H1 (cell line): ENCODE results near the gene ACTN4. TPM values are rescaled to one million over a fixed set of nuclear protein-coding genes. Genes with fewer than 3 reads are reported as not detected.
A peak's percentile ranks its signal among the peaks of the same experiment; 100 is the strongest.

ENCODE experiments used
- CTCF ChIA-PET: fragments of 300-600 bp; sonication (Branson Sonifier 250); formaldehyde crosslinking; loops from one replicate; lab custom pipeline; 2021; ENCODE audit not compliant: partially characterized antibody; lab: Charles Lee
- POLR2A ChIA-PET: fragments of 300-600 bp; sonication (Branson Sonifier 250); formaldehyde crosslinking; loops from one replicate; lab custom pipeline; 2021; ENCODE audit warnings: inconsistent platforms; ENCODE audit not compliant: partially characterized antibody; lab: Charles Lee
- DNase-seq, 2 experiments: peaks; one replicate each; pipeline versions ENCODE4 v3.0.0 to v3.0.0-alpha.2; 2010 to 2022; ENCODE audit warnings: low spot score in 2 of 2, low read depth in 1 of 2, mixed read lengths in 1 of 2
- FAIRE-seq: peaks from 2 replicates; lab custom pipeline; 2011; peaks lifted over from hg19 to GRCh38; lab: Jason Lieb, UNC
- H2AFZ ChIP-seq: 2 replicates; pipeline ENCODE4 v1.8.1; 2012; ENCODE audit warnings: low read length, inconsistent platforms
- H2AK5ac ChIP-seq: 2 replicates; pipeline ENCODE4 v1.6.1; 2013; ENCODE audit warnings: low read depth, low read length
- H2BK120ac ChIP-seq: replicated peaks from 2 replicates; pipeline ENCODE3; 2013; ENCODE audit warnings: low read depth, low read length, inconsistent platforms
- H2BK12ac ChIP-seq: 2 replicates; pipeline ENCODE4 v1.6.1; 2013; ENCODE audit warnings: low read depth, low read length
- H2BK15ac ChIP-seq: 2 replicates; pipeline ENCODE4 v1.6.1; 2013; ENCODE audit warnings: low read length
- H2BK20ac ChIP-seq: 2 replicates; pipeline ENCODE4 v1.6.1; 2013; ENCODE audit warnings: low read length
- H2BK5ac ChIP-seq: 2 replicates; pipeline ENCODE4 v1.6.1; 2013; ENCODE audit warnings: low read depth, low read length
- H3K14ac ChIP-seq: 2 replicates; pipeline ENCODE4 v1.6.1; 2013; ENCODE audit warnings: inconsistent platforms; ENCODE audit not compliant: insufficient read length
- H3K18ac ChIP-seq: 2 replicates; pipeline ENCODE4 v1.6.1; 2013; ENCODE audit warnings: low read length; ENCODE audit errors: extremely low read depth
- H3K23ac ChIP-seq: 2 replicates; pipeline ENCODE4 v1.6.1; 2013; ENCODE audit warnings: inconsistent platforms; ENCODE audit not compliant: insufficient read length
- H3K23me2 ChIP-seq: 2 replicates; pipeline ENCODE4 v1.6.1; 2013; ENCODE audit warnings: low read depth, low read length
- H3K27ac ChIP-seq: 2 replicates; pipeline ENCODE4 v1.6.1; 2011; ENCODE audit warnings: low read depth, low read length, inconsistent platforms
- H3K27me3 ChIP-seq, 4 experiments: replicated peaks in 1 of 4; 1 replicate in 1 of 4; 2 replicates in 3 of 4; pipeline versions ENCODE4 v1.6.1 to v1.8.1; 2011 to 2013; ENCODE audit warnings: low read length in 3 of 4, mild to moderate bottlenecking in 3 of 4, inconsistent platforms in 2 of 4, mixed read lengths in 2 of 4, moderate library complexity in 1 of 4; ENCODE audit not compliant: control insufficient read depth in 3 of 4, insufficient read depth in 3 of 4; ENCODE audit errors: extremely low read depth in 1 of 4
- H3K36me3 ChIP-seq, 4 experiments: 2 replicates each; pipeline versions ENCODE4 v1.6.1 to v1.8.1; 2011 to 2013; ENCODE audit warnings: mild to moderate bottlenecking in 4 of 4, low read length in 3 of 4, moderate library complexity in 2 of 4, control low read depth in 1 of 4, inconsistent platforms in 1 of 4; ENCODE audit not compliant: insufficient read depth in 4 of 4, control insufficient read depth in 2 of 4
- H3K4ac ChIP-seq: replicated peaks from 2 replicates; pipeline ENCODE3; 2013; ENCODE audit warnings: low read length, low read depth, mixed read lengths, inconsistent platforms; ENCODE audit not compliant: insufficient read length
- H3K4me1 ChIP-seq, 4 experiments: replicated peaks in 1 of 4; 1 replicate in 1 of 4; 2 replicates in 3 of 4; pipeline versions ENCODE4 v1.6.1 to v1.8.1; 2011 to 2013; ENCODE audit warnings: low read length in 3 of 4, inconsistent platforms in 2 of 4, mixed read lengths in 1 of 4; ENCODE audit not compliant: insufficient read depth in 4 of 4, control insufficient read depth in 3 of 4
- H3K4me2 ChIP-seq, 2 experiments: 2 replicates each; pipeline versions ENCODE4 v1.6.1 to v1.8.1; 2011 to 2013; ENCODE audit warnings: low read depth in 2 of 2, low read length in 2 of 2, control low read depth in 1 of 2, inconsistent platforms in 1 of 2, mild to moderate bottlenecking in 1 of 2; ENCODE audit not compliant: insufficient read depth in 1 of 2
- H3K4me3 ChIP-seq, 4 experiments: fragments of 200-600, 300-600 bp in 1 of 4; sonication (generic), shearing (Covaris generic), sonication (Bioruptor Twin) in 1 of 4; 2 replicates each; pipeline versions ENCODE4 v1.5.1 to v1.8.1; 2011 to 2016; ENCODE audit warnings: low read length in 4 of 4, low read depth in 3 of 4, control low read depth in 2 of 4, inconsistent platforms in 2 of 4, mild to moderate bottlenecking in 2 of 4, mixed read lengths in 1 of 4, moderate library complexity in 1 of 4; ENCODE audit not compliant: insufficient read depth in 2 of 4; ENCODE audit errors: extremely low read depth in 1 of 4
- H3K56ac ChIP-seq: replicated peaks from 2 replicates; pipeline ENCODE3; 2013; ENCODE audit warnings: low read depth, mild to moderate bottlenecking, mixed read lengths, low read length, inconsistent platforms; ENCODE audit not compliant: insufficient read length
- H3K79me1 ChIP-seq: 2 replicates; pipeline ENCODE4 v1.6.1; 2013; ENCODE audit warnings: low read depth, low read length, control low read depth
- H3K79me2 ChIP-seq, 2 experiments: 2 replicates each; pipeline versions ENCODE4 v1.6.1 to v1.8.1; 2012 to 2013; ENCODE audit warnings: low read length in 2 of 2, mild to moderate bottlenecking in 2 of 2, inconsistent platforms in 1 of 2; ENCODE audit not compliant: insufficient read depth in 2 of 2, control insufficient read depth in 1 of 2
- H3K9ac ChIP-seq, 4 experiments: replicated peaks in 1 of 4; 1 replicate in 1 of 4; 2 replicates in 3 of 4; pipeline versions ENCODE4 v1.6.1 to v1.8.1; 2011 to 2013; ENCODE audit warnings: low read depth in 3 of 4, low read length in 3 of 4, control low read depth in 2 of 4, mild to moderate bottlenecking in 2 of 4, moderate library complexity in 2 of 4, inconsistent platforms in 1 of 4; ENCODE audit errors: extremely low read depth in 1 of 4
- H3K9me3 ChIP-seq, 2 experiments: 2 replicates each; pipeline versions ENCODE4 v1.6.1 to v1.8.1; 2012 to 2013; ENCODE audit warnings: mild to moderate bottlenecking in 2 of 2, moderate library complexity in 2 of 2, control low read depth in 1 of 2, inconsistent platforms in 1 of 2, low read depth in 1 of 2, low read length in 1 of 2, mixed read lengths in 1 of 2; ENCODE audit not compliant: insufficient read depth in 2 of 2
- H4K20me1 ChIP-seq, 2 experiments: replicated peaks in 1 of 2; 2 replicates each; pipeline versions ENCODE3 to v1.8.1; 2011 to 2013; ENCODE audit warnings: inconsistent platforms in 2 of 2, low read length in 2 of 2, mild to moderate bottlenecking in 1 of 2; ENCODE audit not compliant: insufficient read depth in 2 of 2, control insufficient read depth in 1 of 2
- H4K5ac ChIP-seq: 2 replicates; pipeline ENCODE4 v1.6.1; 2013; ENCODE audit warnings: low read length, low read depth, mixed read lengths, inconsistent platforms; ENCODE audit not compliant: insufficient read length
- H4K8ac ChIP-seq: 2 replicates; pipeline ENCODE4 v1.8.0; 2013; ENCODE audit warnings: mild to moderate bottlenecking, moderate library complexity, low read length, inconsistent platforms; ENCODE audit not compliant: insufficient read depth; ENCODE audit errors: extremely low read depth
- H4K91ac ChIP-seq: replicated peaks from 2 replicates; pipeline ENCODE3; 2013; ENCODE audit warnings: low read length, mixed read lengths, inconsistent platforms; ENCODE audit not compliant: insufficient read length
- POLR2AphosphoS5 ChIP-seq: IDR thresholded peaks from 2 replicates; pipeline ENCODE4 v1.6.1; 2011; ENCODE audit warnings: low read depth, low read length
- WGBS, 2 experiments: shearing (Covaris generic) in 1 of 2; methylation state at CpG; one replicate each; pipeline versions ENCODE4 v1.1.6 to v1.1.7; 2013 to 2015; ENCODE audit warnings: low lambda C conversion rate in 2 of 2, mixed read lengths in 2 of 2, inconsistent platforms in 1 of 2, low coverage in 1 of 2, missing lambda C conversion rate in 1 of 2; ENCODE audit not compliant: insufficient replicate concordance in 2 of 2, insufficient coverage in 1 of 2, insufficient read length in 1 of 2; ENCODE audit errors: extremely low coverage in 1 of 2, missing lambda C conversion rate in 1 of 2; 5-methylcytosine and 5-hydroxymethylcytosine counted together
- polyA plus RNA-seq, 7 experiments: library from polyadenylated mRNA; depleted of rRNA in 3 of 7; stranded (reverse) in 5 of 7; unstranded in 2 of 7; fragments of >200 nt in 5 of 7; fragments of 200-250 nt in 2 of 7; gene quantifications; 1 replicate in 5 of 7; 2 replicates in 1 of 7; 4 replicates in 1 of 7; pipeline versions ENCODE4 v1.2.1 to v1.2.3, GENCODE V29; 2011 to 2013; ENCODE audit warnings: missing spikeins in 2 of 7, mixed read lengths in 2 of 7
- total RNA-seq: library from RNA; stranded (reverse); fragmentation: NEBNext Ultra II Directional; extraction: Animal tissue kit (Norgen Biotek cat#: 25700); gene quantifications from 2 replicates; pipeline ENCODE4 v1.2.1, GENCODE V29; 2021
- TF ChIP-seq, protein P1 (sequence below): IDR thresholded peaks from 2 replicates; pipeline ENCODE4 v1.6.1; 2012; ENCODE audit warnings: low read length, inconsistent platforms

ACTN4 gene
- total and polyA plus RNA-seq, 2 of the 8 experiments (the other 6 are each of a cell fraction or from before 2014, with no cell fraction given): 211 to 520 TPM

DNA sequence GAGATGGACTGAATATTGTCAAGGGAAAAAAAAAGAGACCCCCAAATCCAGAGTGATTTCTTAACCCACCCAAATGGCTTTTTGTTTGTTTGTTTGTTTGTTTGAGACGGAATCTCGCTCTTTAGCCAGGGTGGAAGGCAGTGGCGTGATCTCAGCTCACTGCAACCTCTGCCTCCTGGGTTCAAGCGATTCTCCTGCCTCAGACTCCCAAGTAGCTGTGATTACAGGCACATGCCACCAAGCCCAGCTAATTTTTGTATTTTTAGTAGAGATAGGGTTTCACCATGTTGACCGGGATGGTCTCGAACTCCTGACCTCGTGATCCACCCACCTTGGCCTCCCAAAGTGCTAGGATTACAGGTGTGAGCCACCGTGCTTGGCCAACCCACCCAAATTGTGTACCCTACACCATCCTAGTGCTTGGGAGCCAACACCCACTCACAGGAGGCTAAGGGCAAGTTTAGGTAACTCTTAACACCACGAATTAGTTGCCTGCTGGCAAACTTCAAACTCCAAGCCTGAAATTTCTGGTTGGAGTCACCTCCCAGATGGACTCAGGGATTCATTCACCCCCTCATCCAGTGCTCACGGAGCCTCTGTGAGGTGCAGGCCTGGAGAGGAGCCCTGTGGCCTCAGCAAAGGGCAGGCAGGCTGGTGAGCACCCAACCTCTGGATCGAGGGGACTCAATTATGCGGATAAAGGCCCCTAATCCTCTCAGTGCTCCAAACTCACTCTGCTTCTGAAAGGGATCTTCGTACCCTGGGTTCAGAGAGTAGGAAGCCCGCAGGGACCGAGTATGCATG is 37.6 kb downstream of the ACTN4 start:
- H3K4me1 ChIP-seq: peaks cover 28 to 46% (median 41%) of the 10 kb centered on the region in 4 experiments
- CTCF ChIA-PET: interaction anchor here (1.0 to 2.7 kb wide), 7 partner anchors 9 to 51 kb away, joined by 3 to 29 read pairs (median 5); no protein-coding TSS in a partner anchor

More for the DNA sequence above, 37.6 kb downstream of the ACTN4 start:
- Histone ChIP-seq H2BK20ac (peak overlapping the region; percentile 90), H3K4me3 (peak overlapping the region in 1 of 4 experiments; percentile 36; a peak in 1 of 8 replicates), H4K20me1 (peaks cover 0 to 4% of the 10 kb centered on the region in 2 experiments), H3K18ac (peak overlapping the region; percentile 89), H3K4ac (peak overlapping the region; percentile 93), H3K14ac (no peak overlapping the region), H3K79me2 (peaks cover 10 to 89% of the 10 kb centered on the region in 2 experiments), H2AFZ (no peak overlapping the region), H2BK120ac (peak overlapping the region; percentile 35), H3K9me3 (no peaks in the 10 kb centered on the region), H4K8ac (peak overlapping the region; percentile 87; the same call in 1 of the 2 replicates), H4K91ac (peak overlapping the region; percentile 98), H2BK12ac (peak overlapping the region; percentile 86), H2BK15ac (peak overlapping the region; percentile 89; the same call in 1 of the 2 replicates), H3K23ac (no peak overlapping the region), H3K56ac (no peak overlapping the region), H2AK5ac (peak overlapping the region; percentile 29), H2BK5ac (peak overlapping the region; percentile 90), H3K23me2 (peaks cover 1% of the 10 kb centered on the region; the same call in 1 of the 2 replicates), H3K27me3 (no peaks in the 10 kb centered on the region), H4K5ac (peak overlapping the region; percentile 19), H3K27ac (peak overlapping the region; percentile 95), H3K36me3 (no peaks in the 10 kb centered on the region), H3K79me1 (peaks cover 13% of the 10 kb centered on the region), H3K9ac (peak overlapping the region in 3 of 4 experiments; percentile 56 to 61 (median 60); a peak in 5 of 7 replicates), H3K4me2 (peak overlapping the region; percentile 54 to 55; a peak in 3 of 4 replicates)
- TF ChIP-seq, protein P1, sequence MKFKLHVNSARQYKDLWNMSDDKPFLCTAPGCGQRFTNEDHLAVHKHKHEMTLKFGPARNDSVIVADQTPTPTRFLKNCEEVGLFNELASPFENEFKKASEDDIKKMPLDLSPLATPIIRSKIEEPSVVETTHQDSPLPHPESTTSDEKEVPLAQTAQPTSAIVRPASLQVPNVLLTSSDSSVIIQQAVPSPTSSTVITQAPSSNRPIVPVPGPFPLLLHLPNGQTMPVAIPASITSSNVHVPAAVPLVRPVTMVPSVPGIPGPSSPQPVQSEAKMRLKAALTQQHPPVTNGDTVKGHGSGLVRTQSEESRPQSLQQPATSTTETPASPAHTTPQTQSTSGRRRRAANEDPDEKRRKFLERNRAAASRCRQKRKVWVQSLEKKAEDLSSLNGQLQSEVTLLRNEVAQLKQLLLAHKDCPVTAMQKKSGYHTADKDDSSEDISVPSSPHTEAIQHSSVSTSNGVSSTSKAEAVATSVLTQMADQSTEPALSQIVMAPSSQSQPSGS: no peak
- TF ChIP-seq POLR2AphosphoS5: peak; percentile 42; the same call in 1 of the 2 replicates
- POLR2A ChIA-PET: interaction anchor here (0.6 to 23.4 kb wide), 5 partner anchors 11 to 164 kb away, joined by 3 to 495 read pairs (median 15); partner anchors contain the start of gene ACTN4
- FAIRE-seq (no peak), DNase-seq (no peak)
- WGBS, 2 experiments: 77% methylated on average over 15 of the region's 15 CpGs; no CpG with 5 or more reads in 1 of the 2 experiments
